SKM-1 (cell line): ENCODE measurements around the gene MRO.
"Not testable (repeated sequence)": the region's sequence is repeated elsewhere in the genome, so short reads cannot be mapped to it uniquely, and the experiment has no call there.

Source experiments
- DNase-seq: peaks from one replicate; lab custom pipeline; 2025; ENCODE audit not compliant: unreplicated experiment; lab: John Stamatoyannopoulos, UW

The MRO gene

DNA sequence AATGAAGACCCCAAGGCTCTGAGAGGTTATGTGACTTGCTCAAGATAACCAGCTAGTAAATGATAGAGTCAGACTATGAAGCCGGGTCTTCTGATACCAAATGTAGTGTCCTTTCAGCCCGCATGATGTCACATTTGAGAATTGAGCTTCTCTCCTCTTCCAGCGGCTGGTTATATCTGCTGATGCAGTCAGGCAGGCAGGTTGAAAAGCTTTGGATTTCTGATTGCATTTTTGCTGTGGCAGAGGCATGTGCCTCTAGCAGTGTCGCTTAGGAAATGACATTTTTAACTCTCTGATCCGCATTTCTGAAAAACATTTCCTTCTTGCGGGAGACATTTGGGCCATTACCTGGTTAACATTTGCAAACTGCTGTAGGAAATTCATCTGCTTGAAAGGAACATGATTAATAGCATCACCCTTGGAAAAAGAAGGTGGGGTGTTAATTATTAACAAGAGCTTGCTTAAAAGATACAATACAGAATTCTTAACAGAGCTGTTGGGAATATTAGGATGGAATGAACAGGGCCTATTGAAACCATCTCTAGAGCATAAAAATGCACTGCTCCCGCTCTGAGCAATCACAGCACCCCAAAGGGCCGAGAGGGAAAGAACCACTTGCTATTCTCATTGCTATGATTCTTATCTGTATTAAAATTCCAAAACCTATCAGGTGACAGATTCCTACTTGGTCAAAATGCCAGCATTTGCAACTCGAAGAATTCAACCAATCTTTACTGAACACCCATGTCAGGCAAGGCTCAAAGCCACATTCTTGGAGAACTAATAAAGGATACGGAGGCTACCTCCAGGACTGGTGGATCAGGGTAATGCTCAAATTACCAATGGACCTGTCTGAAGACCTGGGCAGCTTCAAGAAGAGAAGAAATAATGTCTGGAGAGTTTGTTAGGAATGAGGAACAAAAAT is 25.9 kb downstream of the MRO start:
- no peak for DNase-seq

DNA sequence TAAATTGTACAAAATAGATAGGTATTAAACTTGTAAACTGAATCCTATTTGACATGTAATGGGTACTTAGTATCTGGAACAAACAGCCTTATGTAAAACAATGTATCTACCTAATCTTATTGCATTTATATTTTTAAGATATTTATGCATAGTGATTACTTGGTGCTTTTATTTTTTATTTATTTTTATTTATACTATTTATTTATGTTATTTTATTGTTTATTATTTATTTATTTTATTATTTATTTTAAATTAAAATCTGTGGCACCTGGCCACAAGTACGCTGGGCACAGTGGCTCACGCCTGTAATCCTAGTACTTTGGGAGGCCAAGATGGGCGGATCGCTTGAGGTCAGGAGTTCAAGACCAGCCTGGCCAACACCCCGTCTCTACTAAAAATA is 26.9 kb downstream of the MRO start:
- no peak for DNase-seq

DNA sequence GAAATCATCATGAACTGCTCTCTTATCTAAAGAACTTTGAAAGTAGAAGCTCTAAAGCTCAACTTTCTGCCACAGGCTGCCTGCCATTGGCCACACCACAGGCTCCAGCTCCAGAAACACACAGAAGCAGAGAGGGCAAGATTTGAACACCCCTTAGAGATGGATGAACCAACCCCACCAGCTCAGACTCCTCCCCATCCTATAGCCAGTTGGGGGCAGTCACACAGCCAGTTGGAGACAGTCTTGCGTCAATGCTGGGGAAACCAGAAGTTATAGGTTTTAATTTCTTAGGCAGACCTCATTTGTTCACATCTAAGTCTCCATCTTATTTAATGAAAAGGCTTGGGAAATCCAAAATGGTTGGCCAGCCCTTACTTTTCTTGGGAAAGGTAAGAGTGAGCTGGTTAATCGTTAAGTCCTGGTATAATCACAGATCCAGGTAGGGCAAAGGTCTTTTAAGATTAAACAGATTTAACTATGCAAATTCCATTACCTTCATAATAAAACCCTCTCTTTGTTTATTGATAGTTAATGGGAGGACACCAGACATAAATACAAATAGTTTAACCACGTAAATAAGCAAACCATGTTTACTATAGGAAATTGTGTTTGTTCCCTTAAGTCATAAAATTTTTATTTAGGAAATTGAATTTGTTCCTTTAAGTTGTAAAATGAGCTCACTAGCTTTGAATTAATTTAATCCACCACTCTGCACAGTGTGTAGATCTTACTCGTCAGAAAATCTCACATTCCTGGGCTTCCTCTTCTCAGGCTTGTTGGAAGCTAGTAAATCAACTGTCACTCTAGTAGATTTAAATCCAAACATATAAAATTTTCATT is 28.0 kb downstream of the MRO start:
- DNase-seq: no peak

DNA sequence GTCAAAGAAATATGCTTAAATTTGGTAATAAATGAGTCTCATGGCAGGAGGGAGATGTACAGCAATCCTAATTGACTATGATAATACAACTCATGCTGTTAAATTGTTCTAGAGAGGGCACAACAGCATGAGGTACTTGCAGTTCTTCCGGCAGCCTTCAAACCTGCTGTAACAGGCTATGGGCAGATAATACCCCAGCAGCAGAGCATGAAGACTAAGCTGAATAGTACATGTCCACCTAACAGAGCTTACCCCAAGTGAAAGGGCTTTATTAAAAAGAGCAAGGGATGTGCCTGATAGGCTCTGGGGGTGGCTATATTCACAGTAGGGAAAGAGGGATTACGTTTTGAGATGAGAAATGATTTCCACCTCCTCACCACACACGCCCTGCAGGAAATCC is 28.9 kb downstream of the MRO start:
- no peak for DNase-seq

DNA sequence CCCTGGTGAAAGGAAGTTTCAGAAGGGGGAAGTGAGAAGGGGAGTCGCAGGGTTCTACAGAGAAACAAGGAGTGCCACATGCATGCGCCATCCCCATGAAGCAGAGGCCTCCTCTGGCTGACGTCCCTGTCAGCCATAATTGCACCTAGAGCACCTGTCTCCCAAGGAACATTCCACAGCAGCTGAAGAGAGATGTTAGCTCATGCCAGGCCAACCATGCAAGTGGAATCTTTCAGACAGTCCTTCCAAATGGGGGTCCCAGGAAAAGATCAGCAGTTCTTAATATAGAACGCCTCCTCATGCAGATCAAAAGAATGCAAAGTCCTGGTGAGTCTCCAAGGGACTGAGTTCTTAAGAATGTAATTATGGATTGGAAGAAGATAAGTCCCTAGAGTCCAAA is 29.6 kb downstream of the MRO start:
- DNase-seq: no peak

DNA sequence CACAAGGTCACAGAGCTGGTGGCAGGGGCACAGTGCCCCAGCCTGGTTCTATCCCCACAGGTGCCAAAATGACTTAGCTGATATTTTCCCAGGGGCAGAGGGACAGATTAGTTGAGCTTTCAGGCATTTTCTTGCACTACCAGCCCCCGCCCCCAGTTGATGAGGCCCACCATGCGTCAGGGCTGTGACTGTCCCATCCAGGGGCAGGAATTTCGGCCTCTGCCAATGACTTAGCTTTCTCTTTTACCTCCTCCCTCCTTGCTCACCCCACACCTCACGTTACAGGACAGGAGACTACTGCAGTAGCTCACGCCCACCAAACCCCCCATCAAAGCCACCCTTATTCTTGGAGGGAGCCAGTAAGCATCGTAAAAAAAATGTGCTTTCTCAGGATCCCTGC is 31.5 kb downstream of the MRO start:
- no peak for DNase-seq

DNA sequence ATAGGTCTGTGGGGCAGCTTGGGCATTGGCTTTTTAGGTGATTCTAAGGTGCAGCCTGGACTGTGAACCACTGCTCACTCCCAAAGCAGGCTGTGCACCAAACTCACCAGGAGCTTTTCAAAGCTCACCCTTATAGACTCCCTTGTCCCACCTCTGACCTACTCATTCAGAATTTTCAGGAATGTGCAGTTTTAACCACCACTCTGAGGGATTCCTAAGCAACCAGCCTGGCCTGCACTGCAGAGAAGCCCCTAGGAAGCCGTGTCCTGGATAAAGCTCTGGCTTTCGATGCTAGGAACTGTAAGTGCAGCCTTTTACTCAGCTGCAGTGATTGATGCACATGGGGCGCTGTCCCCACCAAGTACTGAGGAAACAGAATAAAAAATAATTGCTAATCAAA is 33.0 kb downstream of the MRO start:
- no peak for DNase-seq

DNA sequence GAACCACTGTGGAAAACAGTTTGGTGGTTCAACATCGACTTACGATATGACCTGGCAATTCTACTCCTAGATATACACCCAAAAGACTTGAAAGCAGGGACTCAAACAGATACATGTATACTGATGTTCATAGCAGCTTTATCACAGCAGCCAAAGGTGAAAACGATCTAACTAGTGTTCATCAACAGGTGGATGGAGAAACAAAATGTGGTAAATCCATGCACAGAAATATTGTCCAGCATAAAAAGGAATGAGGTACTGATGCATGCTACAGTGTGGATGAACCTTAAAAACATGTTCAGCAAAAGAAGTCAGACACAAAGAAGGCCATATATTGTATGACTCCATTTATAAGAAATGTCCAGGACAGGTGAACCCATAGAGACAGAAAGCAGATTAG is 36.3 kb downstream of the MRO start:
- DNase-seq: no peak

DNA sequence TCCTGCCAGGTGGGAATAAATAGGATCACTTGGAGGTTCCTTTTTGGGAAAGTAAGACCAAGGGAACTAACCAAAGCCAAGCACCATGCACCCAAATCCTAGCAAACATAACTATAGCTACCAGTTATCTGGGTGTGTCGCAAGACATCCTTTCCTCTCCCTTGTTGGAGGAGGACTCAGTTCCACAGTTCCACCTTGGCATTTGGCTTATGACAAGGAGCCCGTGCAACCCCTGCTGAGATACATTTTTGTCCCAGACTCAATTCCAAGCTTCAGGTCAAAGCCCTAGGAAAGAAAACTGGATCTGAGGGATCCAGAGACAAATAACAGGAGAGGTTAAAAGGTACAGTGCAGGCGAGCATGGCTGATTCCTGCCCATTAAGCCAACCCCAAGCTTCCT is 40.8 kb downstream of the MRO start:
- DNase-seq: not testable (repeated sequence)

DNA sequence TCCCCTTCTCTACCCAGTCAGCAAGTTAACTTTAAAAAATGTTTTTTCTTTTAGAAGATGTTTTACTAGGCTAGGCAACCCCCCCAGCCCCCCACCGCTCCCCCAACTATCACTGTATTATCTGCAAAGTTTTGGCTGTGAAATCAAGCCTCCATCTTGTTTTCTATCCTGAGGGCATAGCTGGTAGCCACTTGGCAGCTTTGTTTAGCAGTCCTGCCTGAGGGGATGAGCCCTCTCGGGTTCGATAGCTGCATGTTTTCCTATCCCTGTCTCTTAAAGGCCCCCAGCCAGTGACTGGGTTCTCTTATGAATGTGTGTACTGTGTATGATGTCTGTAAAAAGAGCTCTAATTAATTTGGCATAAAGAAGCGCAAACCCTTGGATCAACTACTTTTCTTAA is 43.4 kb downstream of the MRO start:
- no peak for DNase-seq

DNA sequence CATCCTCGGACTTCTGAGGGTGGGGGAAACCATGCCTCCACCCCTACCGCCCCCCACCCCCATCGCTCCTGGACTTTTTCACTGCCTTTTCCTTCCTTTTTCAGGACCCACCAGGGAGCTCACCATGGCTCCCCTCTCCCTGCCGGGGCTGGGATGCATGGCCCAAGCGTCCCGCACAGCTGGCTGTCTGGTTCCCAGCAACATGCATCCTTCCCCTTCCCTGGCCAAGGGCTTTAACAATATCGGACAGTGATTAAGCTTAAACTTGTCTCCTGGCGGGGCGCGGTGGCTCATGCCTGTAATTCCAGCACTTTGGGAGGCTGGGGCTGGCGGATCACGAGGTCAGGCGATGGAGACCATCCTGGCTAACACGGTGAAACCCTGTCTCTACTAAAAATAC is 44.1 kb downstream of the MRO start:
- DNase-seq: no peak

DNA sequence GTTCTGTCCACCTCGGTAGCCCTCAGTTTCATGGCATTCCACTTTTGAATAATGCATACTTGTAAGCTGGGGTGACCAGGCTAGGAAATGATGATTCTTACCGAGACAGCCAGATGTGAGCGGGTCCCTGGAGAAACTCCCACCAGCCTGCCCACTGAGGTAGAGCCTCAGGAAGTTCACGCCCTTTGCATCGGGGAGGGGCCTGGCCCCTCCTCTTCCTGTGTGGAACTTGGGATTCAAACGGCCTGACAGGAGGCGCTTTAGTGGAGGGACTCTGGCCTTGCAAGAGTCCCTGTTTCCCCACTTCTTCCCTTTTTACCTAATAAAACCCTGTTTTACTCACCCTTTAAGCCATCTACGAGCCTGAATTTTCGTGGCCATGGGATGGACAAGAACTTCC is 44.6 kb downstream of the MRO start:
- no peak for DNase-seq

DNA sequence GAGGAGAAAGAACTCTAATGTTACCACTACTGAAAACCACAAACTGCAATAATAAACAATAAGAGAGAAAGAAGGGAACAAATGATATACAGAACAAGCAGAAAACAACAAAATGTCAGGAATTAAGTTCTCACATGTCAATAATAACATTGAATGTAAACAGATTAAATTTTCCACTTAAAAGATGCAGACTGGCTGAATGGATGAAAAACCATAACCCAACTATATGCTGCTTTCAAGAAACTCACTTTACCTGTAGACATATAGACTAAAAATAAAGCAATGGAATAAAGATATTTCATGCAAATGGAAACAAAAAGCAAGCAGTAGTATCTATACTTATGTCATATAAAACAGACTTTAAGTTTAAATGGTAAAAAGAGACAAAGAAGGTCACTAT is 50.4 kb downstream of the MRO start:
- DNase-seq: no peak

DNA sequence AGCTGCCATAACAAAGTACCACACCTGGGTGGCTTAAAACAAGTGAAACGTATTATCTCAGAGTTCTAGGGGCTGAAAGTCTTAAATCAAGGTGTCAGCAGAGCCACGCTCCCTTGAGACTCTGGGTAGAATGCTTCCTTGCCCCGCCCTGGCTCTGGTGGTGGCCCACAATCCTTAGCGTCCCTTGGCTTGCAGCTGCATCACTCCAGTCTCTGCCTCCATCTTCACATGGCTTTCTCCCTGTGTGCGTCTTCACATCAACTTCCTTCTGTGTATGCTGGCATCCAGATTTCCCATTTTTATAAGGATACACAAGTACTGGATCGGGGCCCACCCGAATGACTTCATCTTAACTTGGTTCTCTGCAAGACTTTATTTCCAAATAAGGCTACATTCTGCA is 62.5 kb downstream of the MRO start:
- DNase-seq: no peak

DNA sequence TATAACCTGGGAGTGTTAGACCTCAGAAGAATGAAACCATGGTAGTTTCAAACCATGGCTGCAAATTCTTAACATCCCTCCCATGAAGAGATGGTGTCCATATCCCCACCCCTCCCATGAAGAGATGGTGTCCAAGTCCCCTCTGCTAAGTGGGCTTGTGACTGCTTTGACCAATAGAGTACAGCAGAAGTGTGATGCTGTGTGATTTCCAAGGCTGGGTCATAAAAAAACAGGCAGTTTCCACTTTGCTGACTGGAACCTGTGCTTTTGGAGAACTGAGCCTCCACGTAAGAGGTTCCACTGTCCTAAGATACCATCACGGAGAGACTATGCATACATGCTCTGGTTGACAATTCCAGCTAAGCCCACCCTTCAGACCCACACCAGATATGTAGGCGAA is 65.5 kb downstream of the MRO start:
- DNase-seq: no peak

DNA sequence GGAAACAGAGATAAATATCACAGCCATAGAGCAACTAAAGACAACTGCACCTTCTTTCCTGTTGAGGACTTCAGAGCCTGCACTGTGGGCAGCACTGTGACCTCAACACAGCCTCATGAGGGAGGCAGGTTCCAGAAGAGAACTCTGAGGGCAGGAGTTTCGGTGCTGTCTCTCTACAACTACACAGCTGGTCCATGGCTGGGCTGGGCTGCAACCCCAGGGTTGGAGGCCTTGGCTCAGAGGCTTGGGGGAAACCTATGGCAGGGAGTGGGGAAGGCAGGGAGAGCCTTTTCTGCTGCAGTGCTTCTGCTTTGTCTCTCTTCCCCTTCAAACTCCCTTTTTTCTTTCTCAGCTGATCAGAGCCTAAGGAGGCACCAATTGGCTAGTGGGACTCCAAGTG is 66.5 kb downstream of the MRO start:
- no peak for DNase-seq

DNA sequence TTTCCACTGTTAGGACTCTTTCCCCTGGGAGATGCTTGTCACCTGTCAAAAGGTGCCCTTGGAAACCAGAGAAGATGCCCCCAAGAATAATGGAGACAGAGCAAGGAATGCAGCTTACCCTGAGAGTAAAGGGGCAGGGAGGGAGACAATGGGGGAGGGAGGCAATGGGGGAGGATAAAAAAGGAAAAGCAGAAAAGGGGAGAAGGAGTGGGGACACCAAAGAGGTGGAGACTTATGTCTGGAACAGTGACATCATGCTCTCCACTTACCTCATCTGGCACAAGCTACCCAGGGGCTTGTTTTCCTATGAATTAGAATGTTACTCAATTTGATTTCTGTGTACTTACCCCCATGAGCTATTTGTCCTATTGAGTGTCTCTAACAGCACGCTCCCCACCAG is 67.9 kb downstream of the MRO start:
- DNase-seq: no peak

DNA sequence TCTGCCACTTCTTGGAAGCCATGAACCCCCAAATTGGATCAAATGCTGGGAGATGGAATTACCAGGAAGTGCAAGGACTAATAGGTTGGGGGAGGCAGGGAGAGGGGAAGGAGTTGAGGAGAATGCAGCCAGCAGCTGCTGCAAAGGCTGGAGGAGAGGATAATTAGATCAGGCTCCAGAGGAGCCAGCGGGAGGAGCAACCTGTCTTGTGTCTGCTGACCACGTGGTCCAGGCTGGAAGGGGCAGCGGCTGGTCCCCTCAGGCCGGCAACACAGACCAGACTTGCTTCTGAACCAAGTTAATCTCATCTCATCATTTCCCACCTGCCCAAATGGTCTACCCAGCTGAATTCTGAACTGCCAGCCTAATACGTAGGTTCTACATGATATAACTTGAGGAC is 68.3 kb downstream of the MRO start:
- no peak for DNase-seq

DNA sequence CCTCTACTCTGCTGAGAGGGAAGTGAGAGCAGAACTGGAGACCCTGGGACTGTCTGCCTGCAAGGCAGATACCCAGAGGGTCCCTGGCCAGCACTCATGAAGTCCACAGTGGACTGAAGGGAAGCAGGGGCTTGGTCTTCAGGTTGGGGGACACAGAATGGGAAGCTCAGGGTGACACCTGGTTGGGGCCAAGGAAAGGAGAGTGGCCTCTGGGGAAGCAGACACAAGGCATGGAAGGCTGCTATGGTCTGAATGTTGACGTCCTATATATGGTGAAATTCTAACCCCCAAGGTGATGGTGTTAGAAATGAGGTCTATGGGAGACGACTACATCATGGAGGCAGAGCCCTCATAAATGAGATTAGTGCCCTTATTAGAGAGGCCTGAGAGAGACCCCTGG is 69.3 kb downstream of the MRO start:
- DNase-seq: no peak

DNA sequence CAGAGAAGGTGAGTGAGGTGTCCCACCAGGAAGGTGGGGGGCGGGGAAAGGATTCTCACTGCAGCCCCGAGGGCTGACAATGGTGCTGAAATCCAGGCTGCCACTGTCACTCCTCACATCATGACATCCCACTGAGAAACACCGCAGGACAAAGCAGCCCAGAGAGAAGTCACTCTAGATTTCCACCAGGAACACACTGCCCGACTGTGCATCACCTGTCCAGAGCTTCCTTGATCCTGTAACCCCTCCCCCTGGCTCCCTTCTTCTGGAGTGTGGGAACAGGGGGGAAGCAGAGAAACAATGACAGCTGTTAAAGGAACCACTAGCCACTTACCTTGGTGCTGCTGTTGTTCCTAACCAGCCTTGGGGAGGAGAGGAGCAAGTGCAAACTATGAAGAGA is 69.9 kb downstream of the MRO start:
- DNase-seq: no peak

DNA sequence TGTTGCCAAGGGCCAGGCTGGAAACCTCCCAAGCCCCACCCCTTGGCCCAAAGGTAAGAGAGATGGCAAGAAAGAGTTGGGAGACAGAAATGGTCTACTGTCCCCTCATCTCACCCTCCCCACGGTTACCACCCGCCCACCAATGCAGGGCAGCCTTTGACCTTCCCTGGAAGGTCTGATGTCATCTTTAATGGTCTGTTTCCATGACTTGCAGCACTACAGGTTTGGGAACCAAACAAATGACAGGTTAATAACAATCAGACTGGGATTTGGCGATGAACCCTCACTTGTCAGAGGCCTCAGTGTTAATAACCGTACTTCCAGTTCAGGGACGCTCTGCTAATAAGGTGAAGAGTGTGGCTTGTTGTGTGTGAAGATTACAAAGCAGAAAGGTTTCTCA is 70.4 kb downstream of the MRO start:
- DNase-seq: no peak
